Activated CD4-positive, alpha-beta memory T cell treated with anti-CD3 and anti-CD28 coated beads, Interleukin-2, amount 10 ng/mL, durations not matched to agents 7 days and 5 days (primary cell): Measurements from ENCODE around the gene SBF2. TPM values are rescaled to one million over a fixed set of nuclear protein-coding genes. Genes with fewer than 3 reads are reported as not detected.
"Not testable (repeated sequence)": the region's sequence is repeated elsewhere in the genome, so short reads cannot be mapped to it uniquely, and the experiment has no call there.

Experiments used
- CTCF ChIA-PET: fragments of 350-600 bp; sonication (Branson Sonifier 250); formaldehyde crosslinking; loops from one replicate; lab custom pipeline; 2021; ENCODE audit warnings: antibody characterized with exemption, inconsistent platforms; lab: Charles Lee
- POLR2A ChIA-PET: fragments of 350-600 bp; sonication (Branson Sonifier 250); formaldehyde crosslinking; loops from one replicate; lab custom pipeline; 2021; ENCODE audit warnings: antibody characterized with exemption; lab: Charles Lee
- DNase-seq: peaks from one replicate; pipeline ENCODE4 v3.0.0-alpha.2; 2020
- H3K27ac Mint-ChIP-seq: one replicate; pipeline ENCODE4 v1.8.0; 2021; ENCODE audit warnings: mild to moderate bottlenecking, mixed read lengths
- H3K27me3 Mint-ChIP-seq: one replicate; pipeline ENCODE4 v1.8.0; 2021; ENCODE audit warnings: mixed read lengths
- H3K36me3 Mint-ChIP-seq: one replicate; pipeline ENCODE4 v1.8.0; 2021; ENCODE audit warnings: low read depth, mixed read lengths
- H3K4me1 Mint-ChIP-seq: one replicate; pipeline ENCODE4 v1.8.0; 2021; ENCODE audit warnings: mixed read lengths
- H3K4me3 Mint-ChIP-seq: one replicate; pipeline ENCODE4 v1.8.0; 2021; ENCODE audit warnings: mild to moderate bottlenecking, mixed read lengths
- H3K9me3 Mint-ChIP-seq: one replicate; pipeline ENCODE4 v1.8.0; 2021; ENCODE audit warnings: mixed read lengths
- total RNA-seq, 2 experiments: library from RNA; stranded (reverse); gene quantifications; one replicate each; pipeline ENCODE4 v1.2.3, GENCODE V29; 2021

Gene SBF2
- total RNA-seq, 2 experiments from 2014 or later: 6.4 to 9.0 TPM

GRCh38 chr11:10160350-10160749, 133.7 kb downstream of the SBF2 start:
- H3K4me3 Mint-ChIP-seq: no peak overlapping the region
- H3K27ac Mint-ChIP-seq: no peak overlapping the region
- ChIA-PET CTCF (no interaction called here), POLR2A (no interaction called here)
- DNase-seq: no peak
- H3K27me3 Mint-ChIP-seq: no peaks in the 10 kb centered on the region
- H3K4me1 Mint-ChIP-seq: no peaks in the 10 kb centered on the region
- peaks cover 6% of the 10 kb centered on the region for H3K9me3 Mint-ChIP-seq
- no peaks in the 10 kb centered on the region for H3K36me3 Mint-ChIP-seq

- H3K36me3 Mint-ChIP-seq: no peaks in the 10 kb centered on the region
- no peaks in the 10 kb centered on the region for H3K27me3 Mint-ChIP-seq
- H3K4me3 Mint-ChIP-seq: no peak overlapping the region
- no peak for DNase-seq
- ChIA-PET CTCF (no interaction called here), POLR2A (no interaction called here)
- H3K9me3 Mint-ChIP-seq: peaks cover 6% of the 10 kb centered on the region
- H3K27ac Mint-ChIP-seq: no peak overlapping the region
- H3K4me1 Mint-ChIP-seq: no peaks in the 10 kb centered on the region
Observed at GRCh38 chr11:10158461-10158860, 135.6 kb downstream of the SBF2 start.

GRCh38 chr11:10155793-10156490, 138.1 kb downstream of the SBF2 start:
- no peak overlapping the region for H3K4me3 Mint-ChIP-seq
- no peaks in the 10 kb centered on the region for H3K27me3 Mint-ChIP-seq
- H3K36me3 Mint-ChIP-seq: no peaks in the 10 kb centered on the region
- H3K4me1 Mint-ChIP-seq: no peaks in the 10 kb centered on the region
- ChIA-PET CTCF (no interaction called here), POLR2A (no interaction called here)
- DNase-seq: no peak
- no peak overlapping the region for H3K27ac Mint-ChIP-seq
- peaks cover 6% of the 10 kb centered on the region for H3K9me3 Mint-ChIP-seq

- Mint-ChIP-seq H3K4me3 (no peak overlapping the region), H3K36me3 (no peaks in the 10 kb centered on the region), H3K9me3 (no peaks in the 10 kb centered on the region), H3K27me3 (no peaks in the 10 kb centered on the region), H3K27ac (no peak overlapping the region), H3K4me1 (no peaks in the 10 kb centered on the region)
- no peak for DNase-seq
- ChIA-PET POLR2A (no interaction called here), CTCF (no interaction called here)
Observed at GRCh38 chr11:10150800-10151199, 143.2 kb downstream of the SBF2 start.

- H3K27me3 Mint-ChIP-seq: no peaks in the 10 kb centered on the region
- H3K36me3 Mint-ChIP-seq: no peaks in the 10 kb centered on the region
- H3K4me1 Mint-ChIP-seq: no peaks in the 10 kb centered on the region
- DNase-seq: no peak
- no peaks in the 10 kb centered on the region for H3K9me3 Mint-ChIP-seq
- no peak overlapping the region for H3K4me3 Mint-ChIP-seq
- H3K27ac Mint-ChIP-seq: no peak overlapping the region
- ChIA-PET POLR2A (no interaction called here), CTCF (no interaction called here)
Observed at GRCh38 chr11:10149553-10149952, 144.5 kb downstream of the SBF2 start.

GRCh38 chr11:10147195-10147594, 146.8 kb downstream of the SBF2 start:
- Mint-ChIP-seq H3K27ac (no peak overlapping the region), H3K4me3 (no peak overlapping the region), H3K9me3 (no peaks in the 10 kb centered on the region), H3K27me3 (no peaks in the 10 kb centered on the region), H3K4me1 (no peaks in the 10 kb centered on the region), H3K36me3 (no peaks in the 10 kb centered on the region)
- CTCF ChIA-PET: no interaction called here
- no peak for DNase-seq
- POLR2A ChIA-PET: no interaction called here

- no peak overlapping the region for H3K4me3 Mint-ChIP-seq
Observed at GRCh38 chr11:10144954-10145353, 149.1 kb downstream of the SBF2 start.

GRCh38 chr11:10139656-10140055, 154.4 kb downstream of the SBF2 start:
- Mint-ChIP-seq H3K9me3 (peaks cover 5% of the 10 kb centered on the region), H3K27me3 (no peaks in the 10 kb centered on the region), H3K4me3 (no peak overlapping the region), H3K36me3 (no peaks in the 10 kb centered on the region), H3K27ac (no peak overlapping the region), H3K4me1 (no peaks in the 10 kb centered on the region)
- ChIA-PET CTCF (no interaction called here), POLR2A (no interaction called here)
- DNase-seq: no peak

More at GRCh38 chr11:10144954-10145353, 149.1 kb downstream of the SBF2 start:
- ChIA-PET POLR2A (no interaction called here), CTCF (interaction anchor here (0.8 kb wide), 1 partner anchor 68 kb away, joined by 3 read pairs; no protein-coding TSS in a partner anchor)
- no peak overlapping the region for H3K27ac Mint-ChIP-seq
- no peaks in the 10 kb centered on the region for H3K27me3 Mint-ChIP-seq
- H3K9me3 Mint-ChIP-seq: no peaks in the 10 kb centered on the region
- no peaks in the 10 kb centered on the region for H3K36me3 Mint-ChIP-seq
- H3K4me1 Mint-ChIP-seq: no peaks in the 10 kb centered on the region
- no peak for DNase-seq

- POLR2A ChIA-PET: no interaction called here
- no peak overlapping the region for H3K4me3 Mint-ChIP-seq
- H3K9me3 Mint-ChIP-seq: peaks cover 6% of the 10 kb centered on the region
Observed at GRCh38 chr11:10139143-10139542, 154.9 kb downstream of the SBF2 start.

GRCh38 chr11:10134975-10135481, 159.0 kb downstream of the SBF2 start:
- Mint-ChIP-seq H3K27me3 (no peaks in the 10 kb centered on the region), H3K4me3 (no peak overlapping the region), H3K4me1 (no peaks in the 10 kb centered on the region), H3K27ac (no peak overlapping the region), H3K9me3 (peaks cover 10% of the 10 kb centered on the region), H3K36me3 (no peaks in the 10 kb centered on the region)
- no peak for DNase-seq
- POLR2A ChIA-PET: no interaction called here
- CTCF ChIA-PET: no interaction called here

More at GRCh38 chr11:10139143-10139542, 154.9 kb downstream of the SBF2 start:
- CTCF ChIA-PET: no interaction called here
- DNase-seq: no peak
- no peak overlapping the region for H3K27ac Mint-ChIP-seq
- no peaks in the 10 kb centered on the region for H3K4me1 Mint-ChIP-seq
- H3K27me3 Mint-ChIP-seq: no peaks in the 10 kb centered on the region
- no peaks in the 10 kb centered on the region for H3K36me3 Mint-ChIP-seq

GRCh38 chr11:10134226-10134625, 159.8 kb downstream of the SBF2 start:
- H3K4me3 Mint-ChIP-seq, H3K36me3 Mint-ChIP-seq, H3K27ac Mint-ChIP-seq, H3K4me1 Mint-ChIP-seq, POLR2A ChIA-PET, CTCF ChIA-PET, DNase-seq, H3K27me3 Mint-ChIP-seq: not testable (repeated sequence)
- H3K9me3 Mint-ChIP-seq: peaks cover 10% of the 10 kb centered on the region

- H3K36me3 Mint-ChIP-seq, H3K27ac Mint-ChIP-seq, H3K27me3 Mint-ChIP-seq, H3K4me1 Mint-ChIP-seq, H3K4me3 Mint-ChIP-seq, POLR2A ChIA-PET, CTCF ChIA-PET, DNase-seq: not testable (repeated sequence)
- H3K9me3 Mint-ChIP-seq: peaks cover 10% of the 10 kb centered on the region
Observed at GRCh38 chr11:10133251-10133650, 160.8 kb downstream of the SBF2 start.

- no peaks in the 10 kb centered on the region for H3K36me3 Mint-ChIP-seq
- CTCF ChIA-PET: no interaction called here
Observed at GRCh38 chr11:10130875-10131274, 163.1 kb downstream of the SBF2 start.

GRCh38 chr11:10129184-10129583, 164.8 kb downstream of the SBF2 start:
- DNase-seq, POLR2A ChIA-PET, H3K27me3 Mint-ChIP-seq, H3K9me3 Mint-ChIP-seq, H3K27ac Mint-ChIP-seq, H3K4me1 Mint-ChIP-seq, CTCF ChIA-PET, H3K36me3 Mint-ChIP-seq, H3K4me3 Mint-ChIP-seq: not testable (repeated sequence)

More at GRCh38 chr11:10130875-10131274, 163.1 kb downstream of the SBF2 start:
- H3K27ac Mint-ChIP-seq: no peak overlapping the region
- no peaks in the 10 kb centered on the region for H3K27me3 Mint-ChIP-seq
- H3K4me1 Mint-ChIP-seq: no peaks in the 10 kb centered on the region
- POLR2A ChIA-PET: no interaction called here
- no peak overlapping the region for H3K4me3 Mint-ChIP-seq
- peaks cover 8% of the 10 kb centered on the region for H3K9me3 Mint-ChIP-seq
- no peak for DNase-seq
